Skeletal muscle tissue (tissue), 4 donors: Measurements from ENCODE around the gene EXOC7. TPM values are rescaled to one million over a fixed set of nuclear protein-coding genes. Genes with fewer than 3 reads are reported as not detected.

ENCODE experiments used
- H3K27ac ChIP-seq: one replicate; pipeline ENCODE4 v1.7.0; 2013; ENCODE audit warnings: mild to moderate bottlenecking, low read depth, low read length, inconsistent platforms
- H3K27me3 ChIP-seq, 3 donors: one replicate each; pipeline ENCODE4 v1.7.0; 2013; ENCODE audit warnings: low read length in 3 of 3; ENCODE audit not compliant: control insufficient read depth in 3 of 3, insufficient read depth in 3 of 3
- H3K36me3 ChIP-seq, 3 donors: one replicate each; pipeline ENCODE4 v1.7.0; 2013; ENCODE audit warnings: low read length in 3 of 3; ENCODE audit not compliant: control insufficient read depth in 3 of 3, insufficient read depth in 3 of 3
- H3K4me1 ChIP-seq, 3 donors: one replicate each; pipeline ENCODE4 v1.7.0; 2013; ENCODE audit warnings: low read length in 3 of 3, mild to moderate bottlenecking in 3 of 3; ENCODE audit not compliant: control insufficient read depth in 3 of 3, insufficient read depth in 3 of 3
- H3K4me3 ChIP-seq, 3 donors: one replicate each; pipeline ENCODE4 v1.7.0; 2013; ENCODE audit warnings: low read length in 3 of 3
- H3K9ac ChIP-seq, 3 donors: one replicate each; pipeline ENCODE4 v1.7.0; 2013; ENCODE audit warnings: low read length in 3 of 3, mild to moderate bottlenecking in 3 of 3, moderate library complexity in 2 of 3, low read depth in 1 of 3
- H3K9me3 ChIP-seq, 3 donors: one replicate each; pipeline ENCODE4 v1.7.0; 2013; ENCODE audit warnings: low read length in 3 of 3; ENCODE audit not compliant: control insufficient read depth in 3 of 3
- total RNA-seq: library from RNA; depleted of rRNA; stranded (reverse); fragments of >200 nt; gene quantifications from one replicate; pipeline ENCODE4 v1.2.3, GENCODE V29; 2014
- donor health status: Osteomylitis.

Gene EXOC7
- 54.8 TPM for total RNA-seq

DNA sequence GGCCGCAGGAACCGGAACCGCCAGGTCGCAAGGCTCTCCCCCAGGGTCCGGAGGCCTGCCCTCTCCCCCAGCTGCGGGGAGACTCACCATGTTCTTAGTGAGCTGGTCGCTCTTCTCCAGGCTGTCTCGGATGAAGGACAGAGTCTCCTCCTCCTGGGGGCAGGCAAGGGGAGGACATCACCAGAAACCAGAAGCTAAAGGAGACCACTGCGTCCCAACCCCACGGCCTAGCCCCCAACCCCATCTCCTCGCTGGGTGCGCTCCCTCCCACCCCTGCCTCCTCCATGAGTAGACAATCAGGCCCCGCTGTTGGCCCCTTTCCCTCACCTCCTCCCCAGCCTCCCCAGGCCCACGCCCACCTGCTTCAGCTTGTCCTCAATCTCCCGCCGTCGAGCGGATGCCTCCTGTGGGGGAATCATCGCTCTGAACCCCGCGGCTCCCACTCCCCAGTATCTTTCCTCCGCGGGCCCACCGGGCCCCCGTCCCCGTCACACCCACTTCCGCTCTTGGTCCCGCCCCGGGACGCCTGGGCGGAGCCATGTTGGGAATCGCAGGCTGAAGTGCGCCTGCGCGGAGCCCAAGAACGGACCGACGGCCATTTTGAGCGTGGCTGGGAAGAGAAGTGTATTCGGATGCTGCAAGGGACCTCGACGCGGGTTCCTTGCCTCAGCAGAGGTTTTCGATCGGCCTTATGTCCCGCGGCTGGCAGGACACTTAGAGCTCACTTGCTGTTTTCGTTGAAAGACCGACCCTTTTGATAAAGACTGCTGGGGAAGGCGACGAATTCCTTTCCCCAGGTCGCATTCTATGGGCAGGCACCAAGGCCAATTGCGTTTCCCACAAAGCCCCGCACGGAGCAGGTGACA, at the start of gene EXOC7:
TSS of gene EXOC7 (minus strand) at position 514 of the 866 bp plus-strand sequence. CDS start at position 419, 95 bp downstream.
- Histone ChIP-seq H3K4me1 (peaks cover 15 to 19% (median 16%) of the 10 kb centered on the region in 3 donors), H3K36me3 (peaks cover 18 to 22% (median 19%) of the 10 kb centered on the region in 3 donors), H3K9me3 (no peaks in the 10 kb centered on the region), H3K4me3 (peak within 1 kb of the TSS; percentile 72 to 95 (median 83)), H3K27me3 (no peaks in the 10 kb centered on the region), H3K9ac (peak within 1 kb of the TSS; percentile 71 to 91 (median 83)), H3K27ac (peak within 1 kb of the TSS; percentile 69)

DNA sequence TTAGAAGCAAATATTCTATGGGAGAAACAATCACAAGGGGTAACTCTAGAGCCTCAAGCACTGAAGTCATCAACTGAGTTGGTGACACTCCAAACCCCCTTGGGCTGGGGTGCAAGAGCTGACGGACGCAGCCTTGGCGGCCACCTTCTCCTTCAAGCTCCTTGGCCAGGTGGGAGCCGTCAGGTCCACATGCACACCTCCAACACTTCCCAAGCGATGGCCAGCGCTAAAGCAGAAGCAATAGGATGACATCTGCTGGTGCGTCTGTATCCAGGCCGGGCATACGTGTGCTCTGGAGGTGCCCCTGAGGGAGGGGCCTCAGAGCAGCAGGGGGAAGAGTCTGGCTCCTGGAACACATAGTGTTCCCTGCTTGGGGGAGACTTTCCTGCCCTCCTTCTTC, 49.6 kb upstream of the EXOC7 start:
- Histone ChIP-seq H3K4me3 (no peak overlapping the region), H3K9me3 (no peaks in the 10 kb centered on the region), H3K27ac (no peak overlapping the region), H3K9ac (no peak overlapping the region), H3K36me3 (peaks cover 6 to 37% (median 17%) of the 10 kb centered on the region in 3 donors), H3K27me3 (no peaks in the 10 kb centered on the region), H3K4me1 (peaks cover 10 to 14% (median 13%) of the 10 kb centered on the region in 3 donors)

DNA sequence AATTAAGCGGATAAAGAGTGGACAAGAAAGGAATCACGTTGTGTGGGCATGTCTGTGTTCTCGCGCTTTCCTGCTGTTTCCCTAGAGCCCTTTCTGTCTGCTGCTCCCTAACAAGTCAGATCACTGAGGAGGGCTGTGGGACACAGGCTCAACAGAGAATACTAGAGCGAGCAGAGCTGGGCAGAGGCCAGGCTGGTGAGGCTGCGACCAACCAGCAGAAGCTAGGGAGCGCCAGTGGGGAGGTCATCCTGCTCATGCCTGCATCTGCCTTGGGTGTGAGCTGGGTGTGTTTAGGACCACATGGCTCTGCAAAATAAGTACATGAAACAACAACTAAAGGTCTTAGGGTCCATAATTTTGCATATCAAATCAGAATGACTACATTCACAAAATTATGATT, 49.0 kb upstream of the EXOC7 start:
- H3K27me3 ChIP-seq: no peaks in the 10 kb centered on the region
- H3K27ac ChIP-seq: no peak overlapping the region
- H3K9ac ChIP-seq: no peak overlapping the region
- no peak overlapping the region for H3K4me3 ChIP-seq
- H3K36me3 ChIP-seq: peaks cover 3 to 31% (median 14%) of the 10 kb centered on the region in 3 donors
- H3K9me3 ChIP-seq: no peaks in the 10 kb centered on the region
- H3K4me1 ChIP-seq: peaks cover 10 to 14% (median 13%) of the 10 kb centered on the region in 3 donors

- Histone ChIP-seq H3K27ac (no peak overlapping the region), H3K36me3 (peaks cover 3 to 30% (median 14%) of the 10 kb centered on the region in 3 donors), H3K9ac (no peak overlapping the region), H3K27me3 (no peaks in the 10 kb centered on the region), H3K4me3 (no peak overlapping the region), H3K9me3 (no peaks in the 10 kb centered on the region), H3K4me1 (peaks cover 10 to 14% (median 13%) of the 10 kb centered on the region in 3 donors)
Observed at GRCh38 chr17:76151896-76152454, 48.4 kb upstream of the EXOC7 start.

- Histone ChIP-seq H3K9ac (no peak overlapping the region), H3K9me3 (no peaks in the 10 kb centered on the region), H3K4me3 (no peak overlapping the region), H3K27me3 (no peaks in the 10 kb centered on the region), H3K36me3 (peaks cover 7 to 30% (median 18%) of the 10 kb centered on the region in 3 donors), H3K4me1 (peaks cover 7 to 9% (median 8%) of the 10 kb centered on the region in 3 donors), H3K27ac (no peak overlapping the region)
Observed at GRCh38 chr17:76150712-76151622, 47.4 kb upstream of the EXOC7 start.

GRCh38 chr17:76149214-76149613, 45.6 kb upstream of the EXOC7 start:
- Histone ChIP-seq H3K4me1 (peaks cover 5 to 14% (median 12%) of the 10 kb centered on the region in 3 donors), H3K27me3 (no peaks in the 10 kb centered on the region), H3K36me3 (peaks cover 14 to 37% (median 24%) of the 10 kb centered on the region in 3 donors), H3K27ac (no peak overlapping the region), H3K9ac (no peak overlapping the region), H3K9me3 (no peaks in the 10 kb centered on the region), H3K4me3 (no peak overlapping the region)

GRCh38 chr17:76148015-76148326, 44.4 kb upstream of the EXOC7 start:
- no peak overlapping the region for H3K4me3 ChIP-seq

GRCh38 chr17:76147211-76148014, 43.8 kb upstream of the EXOC7 start:
- H3K4me1 ChIP-seq: peaks cover 5 to 17% (median 15%) of the 10 kb centered on the region in 3 donors
- no peak overlapping the region for H3K4me3 ChIP-seq
- H3K27ac ChIP-seq: no peak overlapping the region
- no peaks in the 10 kb centered on the region for H3K27me3 ChIP-seq
- no peaks in the 10 kb centered on the region for H3K9me3 ChIP-seq
- H3K9ac ChIP-seq: no peak overlapping the region
- H3K36me3 ChIP-seq: peaks cover 14 to 27% (median 18%) of the 10 kb centered on the region in 3 donors

More at GRCh38 chr17:76148015-76148326, 44.4 kb upstream of the EXOC7 start:
- H3K9me3 ChIP-seq: no peaks in the 10 kb centered on the region
- H3K4me1 ChIP-seq: peaks cover 5 to 15% (median 14%) of the 10 kb centered on the region in 3 donors
- H3K27ac ChIP-seq: no peak overlapping the region
- H3K36me3 ChIP-seq: peaks cover 14 to 31% (median 21%) of the 10 kb centered on the region in 3 donors
- no peak overlapping the region for H3K9ac ChIP-seq
- H3K27me3 ChIP-seq: no peaks in the 10 kb centered on the region
